Embryonic facial prominence (tissue), 1 donor: Measurements from ENCODE around the gene DGKD.

Experiments used
- DNase-seq: peaks from one replicate; pipeline ENCODE4 v3.0.0-alpha.2; 2016; ENCODE audit errors: extremely low spot score

The DGKD gene

DNA sequence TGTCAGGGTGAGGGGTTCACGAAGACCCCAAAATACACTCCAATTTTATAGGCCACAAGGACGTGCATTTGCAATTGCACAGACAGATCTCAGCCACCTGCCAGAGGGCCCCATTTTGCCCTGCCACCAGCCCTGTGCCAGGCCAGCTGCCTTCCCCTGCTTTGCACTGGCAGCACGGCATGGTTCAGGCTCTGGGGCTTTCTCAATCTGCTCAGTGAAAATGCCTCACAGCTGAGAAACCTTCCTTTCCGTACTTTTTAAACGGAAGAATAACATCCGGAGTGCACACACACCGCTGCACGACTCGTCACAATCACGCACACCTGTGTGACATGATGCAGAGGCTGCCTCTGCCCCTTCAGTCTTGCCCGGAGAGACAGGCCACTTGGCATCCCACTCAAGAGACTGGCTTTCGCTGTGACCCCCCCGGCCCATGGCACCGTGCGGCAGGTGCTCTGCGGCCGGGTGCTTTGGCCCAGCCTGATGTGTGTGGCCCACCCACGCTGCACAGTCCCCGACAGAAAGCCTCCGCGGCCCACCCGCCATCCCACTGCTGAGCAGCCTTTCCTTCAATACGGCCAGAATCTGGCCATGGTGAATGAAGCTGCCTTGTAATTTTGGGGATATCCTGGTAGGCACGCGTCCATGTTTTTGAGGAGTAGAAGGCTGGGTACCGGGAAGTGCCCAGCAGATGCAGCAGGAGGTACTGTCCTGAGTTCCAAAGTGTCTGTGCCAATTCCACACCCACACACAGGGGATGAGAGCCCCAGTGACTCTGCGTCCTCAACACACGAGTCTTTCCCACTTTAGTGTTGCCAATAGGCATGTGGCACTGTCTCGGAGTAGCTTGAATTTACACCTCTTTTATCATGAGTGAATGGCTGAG is 123.5 kb downstream of the DGKD start:
- DNase-seq = no peak

DNA sequence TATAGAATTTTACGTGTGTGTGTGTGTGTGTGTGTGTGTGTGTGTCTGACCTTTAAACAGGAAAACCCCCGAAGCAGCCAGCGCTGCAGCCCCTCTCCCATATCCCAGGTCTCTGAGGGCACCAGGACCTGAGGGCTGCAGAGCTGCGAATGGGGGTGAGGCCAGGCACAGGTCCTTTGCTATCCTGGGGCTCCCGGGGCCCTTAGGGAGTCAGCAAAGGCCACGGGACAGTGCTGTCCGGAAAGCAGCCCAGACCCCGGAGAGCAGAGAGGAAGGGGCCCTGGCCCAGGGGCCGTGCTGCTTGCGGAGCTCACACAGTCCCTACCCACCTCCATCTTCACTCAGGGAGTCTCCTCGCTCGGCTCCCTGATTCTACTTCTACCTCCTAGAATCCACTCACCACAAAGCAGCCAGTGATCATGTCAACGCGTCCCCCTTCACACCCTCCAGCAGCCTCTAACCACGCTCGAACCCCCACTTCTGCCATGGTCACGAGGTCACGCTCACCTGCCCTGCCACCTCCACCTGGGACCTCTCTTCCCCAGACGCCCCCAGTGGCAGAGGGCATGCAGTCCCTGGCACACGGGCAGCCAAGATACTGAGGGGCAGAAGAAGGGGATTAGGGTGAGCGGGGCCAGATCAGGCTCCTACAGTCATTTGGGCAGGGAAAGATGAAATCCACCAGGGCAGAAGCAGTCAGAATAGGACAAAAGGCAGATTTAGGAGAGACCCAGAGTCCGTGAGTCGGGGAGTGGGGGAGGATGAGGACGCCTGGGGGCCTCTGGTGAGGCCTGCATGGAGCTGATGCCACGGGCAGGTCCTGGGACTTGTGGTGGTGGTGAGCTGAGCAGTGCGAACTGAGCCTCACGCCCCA is 125.6 kb downstream of the DGKD start:
- no peak for DNase-seq

DNA sequence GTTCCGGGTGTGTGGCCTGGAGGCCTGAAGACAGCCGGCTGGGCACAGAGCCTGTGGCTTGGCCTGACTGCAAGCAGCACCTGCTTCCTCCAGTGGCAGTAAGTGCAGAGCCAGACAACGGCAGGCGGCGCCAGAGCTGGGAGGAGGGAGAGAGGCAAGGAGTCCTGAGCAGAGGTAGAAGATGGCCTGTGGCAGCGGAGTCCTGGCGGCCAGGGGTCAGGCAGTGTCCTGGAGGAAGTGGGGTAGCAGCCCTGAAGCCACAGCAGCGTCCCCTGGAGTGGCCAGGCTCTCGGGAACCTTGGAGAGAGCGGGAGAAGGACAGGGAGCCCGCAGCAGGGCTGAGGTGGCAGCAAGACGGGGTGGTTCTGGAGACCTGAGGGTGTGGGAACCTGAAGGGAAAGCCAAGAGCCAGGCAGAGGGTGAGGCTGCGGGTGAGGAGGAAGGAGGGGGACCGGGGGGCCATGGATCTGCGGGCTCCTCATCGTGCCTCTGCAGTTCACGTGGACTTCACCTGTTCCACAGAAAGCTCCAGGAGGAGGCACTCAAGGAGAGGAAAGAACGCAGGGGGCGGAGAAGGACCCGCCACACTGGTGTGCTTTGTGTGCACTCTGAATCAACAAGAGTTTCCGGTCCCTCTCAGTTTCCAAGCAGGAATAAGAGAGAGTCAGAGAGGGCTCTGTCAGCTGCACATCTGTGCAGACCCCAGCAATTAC is 126.4 kb downstream of the DGKD start:
- no peak for DNase-seq

DNA sequence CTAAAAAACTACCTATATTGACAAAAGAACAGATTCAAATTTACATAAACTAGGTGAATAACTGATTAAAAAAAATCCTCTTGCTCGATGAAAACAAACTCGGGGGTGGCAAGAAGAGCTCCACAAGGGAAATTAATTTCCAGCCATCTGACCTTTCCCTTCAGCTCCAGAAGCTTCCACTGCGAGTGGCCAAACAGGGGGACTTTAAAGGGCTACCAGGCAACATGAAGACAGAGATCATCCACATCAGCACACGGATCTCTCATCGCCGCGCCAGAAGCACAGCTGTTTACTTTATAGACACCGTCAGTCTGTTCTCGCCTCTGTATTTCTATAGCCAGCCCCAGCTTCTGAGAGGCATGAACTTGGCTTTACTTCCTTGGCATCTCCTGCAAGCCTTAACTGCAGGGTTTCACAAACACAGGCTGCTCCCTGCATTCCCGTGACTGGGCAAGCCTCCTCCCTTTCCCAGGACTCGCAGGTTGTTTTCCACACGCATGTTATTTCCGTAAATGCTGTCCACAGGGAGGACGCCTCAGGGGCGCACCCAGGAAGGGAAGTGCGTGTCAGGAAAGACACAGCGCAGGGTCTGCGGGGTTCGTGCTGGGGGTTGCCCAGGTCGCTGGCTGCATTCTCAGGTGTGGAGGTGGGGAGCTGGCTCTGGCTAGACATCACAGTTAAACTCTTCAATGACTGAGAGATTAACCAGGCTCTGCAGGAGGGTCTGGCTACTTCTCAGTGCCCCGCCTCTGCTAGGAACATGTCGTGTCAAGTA is 127.3 kb downstream of the DGKD start:
- no peak for DNase-seq

DNA sequence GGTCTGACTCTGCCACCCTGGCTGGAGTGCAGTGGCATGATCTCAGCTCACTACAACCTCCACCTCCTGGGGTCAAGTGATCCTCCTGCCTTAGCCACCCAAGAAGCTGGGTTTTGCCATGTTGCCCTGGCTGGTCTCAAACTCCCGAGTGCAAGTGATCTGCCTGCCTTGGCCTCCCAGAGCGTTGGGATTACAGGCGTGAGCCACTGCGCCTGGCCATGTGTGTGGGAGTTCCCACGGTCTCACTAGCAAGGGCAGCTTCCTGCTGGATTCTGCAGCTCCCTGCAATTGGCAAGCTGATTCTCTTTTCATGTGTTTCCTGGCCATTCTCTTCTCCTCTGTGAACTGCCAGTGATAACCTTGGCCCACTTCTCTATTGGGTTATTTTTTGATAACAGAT is 128.3 kb downstream of the DGKD start:
- DNase-seq = no peak

DNA sequence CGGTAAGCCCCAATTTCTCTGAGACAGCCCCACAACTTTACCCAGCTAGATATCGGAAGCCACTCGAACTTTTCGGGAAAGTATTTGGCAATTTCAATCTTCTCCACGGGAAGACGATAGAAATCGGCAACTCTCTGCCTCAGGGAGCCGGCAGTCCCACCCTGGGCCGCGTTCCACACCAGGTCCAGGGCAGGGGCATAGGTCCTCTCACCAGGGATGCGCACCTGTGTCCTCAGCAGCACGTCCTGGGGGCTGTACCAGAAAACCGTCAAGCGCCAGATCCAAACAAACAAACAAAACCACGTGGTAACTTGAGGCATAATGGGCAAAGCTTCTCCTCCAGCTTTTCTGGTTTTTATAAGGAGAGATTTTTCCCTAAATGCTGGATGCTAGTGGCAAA is 131.4 kb downstream of the DGKD start:
- DNase-seq = no peak

DNA sequence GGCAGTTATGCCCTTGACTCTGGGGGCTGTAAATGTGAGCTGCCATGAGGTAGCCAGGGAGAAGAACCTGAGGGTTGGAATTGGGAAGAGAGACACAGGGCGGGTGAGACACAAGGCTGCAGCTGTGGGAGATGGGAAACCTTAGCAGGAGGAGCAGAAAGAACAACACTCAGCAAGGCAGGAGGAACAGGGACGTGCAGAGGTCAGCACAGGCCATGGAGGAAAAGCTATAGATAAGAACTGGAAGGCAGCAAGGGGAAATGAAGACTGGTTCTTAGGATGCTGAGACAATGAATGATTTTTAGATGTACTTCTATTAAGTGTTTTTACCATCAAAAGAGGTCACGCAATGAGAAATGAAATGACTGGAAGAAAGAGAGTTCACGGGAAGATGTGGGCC is 132.1 kb downstream of the DGKD start:
- no peak for DNase-seq

DNA sequence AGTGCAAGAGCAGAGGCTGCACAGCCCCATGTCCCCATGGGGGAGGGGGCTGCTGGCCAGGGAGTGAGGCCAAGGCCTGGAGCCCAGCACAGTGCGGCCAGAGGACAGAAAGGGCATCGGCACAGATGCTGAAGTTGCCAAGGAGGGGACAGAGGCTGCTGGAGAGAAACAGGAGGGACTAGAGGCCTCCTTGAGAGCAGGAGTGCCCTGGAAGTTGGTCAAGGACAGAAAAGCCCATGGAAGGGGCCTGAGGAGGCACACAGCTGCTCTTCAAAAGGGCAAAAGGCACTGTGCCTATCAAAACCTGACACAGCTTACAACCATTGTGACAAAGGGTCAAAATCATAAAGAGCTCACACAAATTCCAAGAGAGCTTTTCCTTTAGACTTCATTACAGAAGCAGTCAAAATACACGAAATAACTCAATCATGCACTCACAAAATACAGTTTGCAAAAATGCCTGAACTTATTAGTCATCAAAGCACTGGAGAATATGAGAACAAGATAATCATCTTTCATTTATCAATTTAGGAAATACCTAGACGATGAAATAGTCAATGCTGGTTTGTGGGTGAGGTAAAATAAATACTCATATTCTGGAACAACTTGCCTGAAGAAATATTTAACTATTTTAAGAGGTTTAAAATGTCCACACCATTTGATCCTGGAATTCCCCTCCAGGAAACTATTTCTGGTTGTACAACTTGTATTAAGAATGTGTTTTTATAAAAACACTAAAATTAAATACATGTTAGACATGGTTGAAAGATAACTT is 132.7 kb downstream of the DGKD start:
- no peak for DNase-seq

DNA sequence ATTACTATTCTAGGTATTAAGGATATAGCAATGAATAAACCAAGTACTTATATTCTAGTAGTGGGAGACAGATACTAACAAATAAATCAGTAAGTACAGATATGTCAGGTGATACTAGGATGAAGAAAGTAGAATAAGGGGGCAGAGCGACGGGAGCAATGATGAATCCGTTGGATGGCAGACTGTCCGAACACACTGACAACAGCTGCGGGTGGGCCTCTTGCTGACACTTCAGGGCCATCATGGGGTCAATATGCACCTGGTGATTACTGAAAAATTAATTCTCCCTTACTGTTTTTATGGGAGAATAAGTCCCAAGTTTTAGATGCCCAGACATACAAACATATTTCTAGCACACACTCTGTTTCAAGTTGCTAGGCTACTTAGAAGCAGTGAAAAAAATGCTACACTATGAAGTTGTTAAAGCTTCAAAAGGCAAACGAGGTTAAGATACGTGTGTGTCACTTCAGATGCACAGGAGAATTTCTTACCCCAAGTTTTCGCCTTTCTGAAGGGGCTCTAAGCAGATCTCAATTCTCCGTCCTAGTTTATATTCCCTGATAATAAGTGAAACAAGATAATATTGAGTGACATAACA is 133.6 kb downstream of the DGKD start:
- DNase-seq = no peak

DNA sequence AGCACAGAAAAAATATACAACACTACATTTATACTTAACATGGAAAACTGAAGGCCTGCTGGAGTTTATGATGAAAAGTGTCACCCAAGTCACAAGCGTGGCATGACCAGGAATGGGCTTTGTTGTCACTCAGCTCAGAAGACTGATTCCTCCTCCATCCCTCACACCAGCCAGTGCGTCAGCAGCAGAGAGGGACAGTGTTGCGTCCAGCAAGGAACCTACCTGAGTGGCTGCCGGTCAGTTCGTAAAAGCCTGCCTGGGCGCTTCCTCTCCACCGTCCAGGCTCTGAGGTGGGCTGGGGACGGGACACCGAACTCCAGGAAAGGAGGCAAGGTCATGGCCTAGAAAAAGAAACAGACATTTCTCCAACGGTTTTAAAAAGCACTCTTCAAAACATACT is 134.8 kb downstream of the DGKD start:
- no peak for DNase-seq

DNA sequence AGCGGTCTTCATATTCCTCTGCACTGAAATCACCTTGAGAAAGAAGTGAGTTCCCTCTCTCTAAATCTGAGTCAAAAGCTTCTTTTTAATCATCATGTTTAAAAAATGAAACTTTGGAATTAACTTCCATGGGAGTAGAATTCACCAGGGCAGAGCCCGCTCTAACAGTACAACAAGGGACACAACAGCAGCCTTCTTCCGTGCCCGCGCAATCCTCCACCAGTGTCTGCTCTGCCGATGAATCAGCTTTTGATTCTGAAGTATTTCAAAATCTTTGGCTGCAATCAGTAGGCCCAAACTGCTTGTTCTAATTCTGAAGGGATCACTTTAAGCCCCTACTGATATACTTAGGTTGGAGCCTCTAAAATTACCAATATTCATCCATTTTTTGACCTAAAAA is 135.4 kb downstream of the DGKD start:
- DNase-seq = no peak

DNA sequence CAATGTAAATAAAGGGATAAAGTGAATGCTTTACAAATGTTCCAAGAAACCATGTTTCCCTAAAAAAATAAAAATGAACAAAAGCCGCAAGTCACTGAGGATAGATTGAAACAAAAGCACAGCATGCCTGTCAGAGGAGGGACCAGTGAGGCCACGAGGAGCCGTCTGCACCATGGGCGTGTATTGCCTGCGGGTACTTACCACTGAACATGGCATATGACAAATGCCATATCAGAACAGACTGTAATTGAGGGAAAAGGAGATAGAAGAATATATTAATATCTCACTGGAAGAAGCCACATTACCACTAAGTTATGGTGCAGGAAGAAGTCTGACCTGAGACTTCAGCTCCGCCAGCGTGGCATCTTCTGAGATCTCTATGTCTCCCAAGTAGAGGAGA is 136.5 kb downstream of the DGKD start:
- DNase-seq = no peak

DNA sequence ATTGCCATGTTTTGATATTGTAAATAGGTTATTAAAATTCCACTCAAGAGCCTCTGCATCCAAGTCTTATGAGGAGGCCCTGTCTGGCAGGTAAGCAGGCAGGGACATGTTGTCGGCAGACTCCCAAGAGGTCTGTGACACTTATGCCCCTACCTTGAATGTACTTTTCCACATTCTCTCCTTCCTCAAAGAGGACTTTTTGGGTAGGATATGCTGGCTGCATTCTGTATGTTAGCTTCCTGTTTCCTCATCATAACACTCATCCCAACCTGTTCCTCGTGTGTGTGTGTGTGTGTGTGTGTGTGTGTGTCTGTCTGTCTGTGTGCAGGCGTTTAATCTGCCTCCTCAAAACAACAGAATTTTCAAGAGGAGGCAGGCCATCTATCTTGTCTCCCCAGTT is 137.0 kb downstream of the DGKD start:
- DNase-seq = no peak

DNA sequence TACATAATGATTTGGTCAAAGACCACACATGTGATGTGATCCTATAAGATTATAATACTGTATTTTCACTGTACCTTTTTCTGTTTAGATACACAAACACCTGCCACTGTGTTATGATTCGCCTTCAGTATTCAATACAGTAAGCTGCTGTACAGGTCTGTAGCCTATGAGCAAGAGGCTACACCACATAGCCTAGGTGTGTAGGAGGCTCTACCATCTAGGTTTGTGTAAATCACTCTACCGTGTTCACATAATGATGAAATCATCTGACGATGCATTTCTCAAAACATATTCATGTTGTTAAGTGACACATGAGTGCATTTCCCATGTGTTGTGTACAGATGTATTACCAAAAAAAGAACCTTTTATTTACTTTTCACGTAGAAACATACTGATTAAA is 137.8 kb downstream of the DGKD start:
- no peak for DNase-seq

DNA sequence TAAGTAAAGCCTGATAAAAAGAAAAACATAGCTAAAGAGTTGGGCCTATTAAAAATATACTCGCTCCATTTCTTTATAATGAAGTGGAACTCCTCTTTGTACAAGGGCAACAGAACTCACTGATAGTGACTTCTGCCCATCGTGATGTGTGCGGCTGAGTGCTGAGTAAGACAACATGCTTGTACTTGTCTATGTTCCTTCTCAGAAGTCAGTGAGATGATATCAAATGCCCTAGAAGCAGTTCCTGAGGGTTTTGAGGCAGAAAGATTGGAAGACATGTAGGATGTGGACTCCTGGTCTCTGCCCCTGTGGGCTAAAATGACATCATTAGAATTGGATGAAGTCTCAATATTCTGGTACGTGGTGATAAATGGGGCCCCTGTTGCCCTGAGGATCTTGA is 138.5 kb downstream of the DGKD start:
- DNase-seq = no peak

DNA sequence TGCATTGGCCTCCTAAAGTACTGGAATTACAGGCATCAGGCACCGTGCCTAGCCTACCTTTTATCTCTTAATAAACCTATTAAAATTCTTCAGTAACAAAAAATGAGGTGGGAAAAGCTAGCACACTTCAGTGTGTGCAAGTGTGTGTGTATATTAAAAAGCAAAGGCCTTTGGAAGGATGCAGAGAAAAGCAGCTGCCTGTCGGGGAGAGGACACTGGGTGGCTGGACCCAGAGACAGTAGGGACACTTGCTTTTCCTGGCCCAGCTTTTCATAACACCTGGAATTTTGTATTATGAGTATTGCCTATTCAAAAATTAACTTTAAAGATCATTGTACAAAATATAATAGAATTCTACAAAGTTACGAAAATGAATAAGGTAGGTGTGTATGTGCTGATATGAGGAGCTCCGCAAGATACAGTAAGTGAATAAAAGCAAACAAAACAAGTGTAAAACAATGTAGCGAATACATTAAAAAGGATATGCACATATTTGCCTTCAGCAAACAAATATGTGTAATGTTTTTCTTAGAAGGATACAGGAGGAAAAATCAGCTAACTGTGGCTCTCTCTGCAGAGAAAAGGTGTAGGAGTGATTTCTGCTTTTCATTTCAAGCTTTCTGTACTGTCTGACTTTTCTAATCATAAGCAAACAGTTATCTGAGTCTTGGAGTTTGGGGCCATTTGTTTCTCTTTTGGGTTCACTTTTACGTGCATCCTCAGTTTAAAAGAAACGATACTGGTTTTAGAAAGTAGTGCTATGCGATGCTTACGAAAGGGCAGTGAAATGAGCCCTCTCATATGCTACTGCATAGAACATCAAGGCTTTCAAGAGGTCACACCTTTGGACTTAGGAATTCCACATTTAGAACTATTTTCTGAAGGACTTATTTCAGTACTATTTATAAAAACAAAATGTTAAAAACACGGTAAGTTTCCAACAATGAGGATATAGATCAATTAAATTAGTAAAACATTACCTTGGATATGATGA is 141.5 kb downstream of the DGKD start:
- no peak for DNase-seq

DNA sequence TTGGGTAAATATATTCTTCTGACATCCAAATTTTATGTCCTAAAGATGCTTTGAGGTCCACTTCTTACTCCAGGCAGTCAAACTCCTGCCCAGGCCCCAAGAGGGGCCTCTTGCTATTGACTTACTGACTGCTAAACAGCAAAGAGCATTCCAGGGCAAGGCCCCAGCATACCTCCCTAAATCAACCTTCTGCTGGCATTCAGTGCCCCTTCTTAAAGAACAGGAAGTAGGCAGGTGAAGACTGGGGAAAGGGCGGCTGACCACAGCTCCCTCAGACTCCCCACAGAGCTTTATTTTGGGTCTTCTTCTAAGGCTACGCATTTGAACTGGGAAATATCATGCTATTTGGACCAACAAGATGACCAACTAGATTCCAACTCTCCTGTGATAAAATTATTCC is 143.4 kb downstream of the DGKD start:
- DNase-seq = no peak

DNA sequence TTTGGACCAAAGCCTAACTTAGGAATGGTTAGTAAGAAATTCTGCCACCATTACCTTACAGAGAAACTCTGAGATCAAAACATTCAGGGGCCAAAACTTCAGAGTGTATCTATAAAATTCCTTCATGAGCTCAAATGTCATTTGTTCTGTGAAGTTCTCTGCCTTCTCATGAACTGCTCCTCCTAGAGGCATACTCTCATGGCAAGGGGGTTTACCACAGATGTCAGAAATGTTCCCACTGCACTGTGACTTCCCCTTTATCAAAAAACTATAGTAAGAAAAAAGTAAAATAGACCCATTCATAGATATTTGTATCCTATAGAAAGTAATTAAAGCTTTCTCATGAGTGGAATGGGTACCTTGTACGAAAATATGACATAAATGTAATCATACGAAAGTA is 143.8 kb downstream of the DGKD start:
- no peak for DNase-seq

DNA sequence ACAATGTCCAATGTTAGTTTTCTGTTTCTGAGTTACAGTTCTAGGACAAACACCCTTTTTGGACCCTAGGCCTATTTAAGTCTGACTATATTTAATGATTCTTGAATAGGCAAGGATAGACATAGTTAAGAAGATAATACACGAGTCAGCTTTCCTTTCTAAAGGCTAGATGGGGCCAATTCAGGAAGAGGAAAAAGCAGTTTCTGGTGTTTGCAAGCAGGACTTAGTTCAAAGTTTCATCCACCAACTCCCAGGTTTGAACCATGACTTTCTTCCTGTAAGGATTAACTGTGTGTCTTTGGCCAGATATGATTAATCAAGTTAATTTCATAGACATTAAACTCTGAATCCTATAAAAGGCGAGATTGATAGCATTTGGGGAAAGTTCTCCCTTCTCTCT is 145.6 kb downstream of the DGKD start:
- no peak for DNase-seq
